HPDE6-E6E7 (cell line): ENCODE data around the gene CAMSAP3.
"Not testable (repeated sequence)": the region's sequence is repeated elsewhere in the genome, so short reads cannot be mapped to it uniquely, and the experiment has no call there.

Experiments used
- DNase-seq: peaks from one replicate; pipeline ENCODE4 v3.0.0; 2011; ENCODE audit warnings: missing footprints; ENCODE audit errors: extremely low spot score

The CAMSAP3 gene

DNA sequence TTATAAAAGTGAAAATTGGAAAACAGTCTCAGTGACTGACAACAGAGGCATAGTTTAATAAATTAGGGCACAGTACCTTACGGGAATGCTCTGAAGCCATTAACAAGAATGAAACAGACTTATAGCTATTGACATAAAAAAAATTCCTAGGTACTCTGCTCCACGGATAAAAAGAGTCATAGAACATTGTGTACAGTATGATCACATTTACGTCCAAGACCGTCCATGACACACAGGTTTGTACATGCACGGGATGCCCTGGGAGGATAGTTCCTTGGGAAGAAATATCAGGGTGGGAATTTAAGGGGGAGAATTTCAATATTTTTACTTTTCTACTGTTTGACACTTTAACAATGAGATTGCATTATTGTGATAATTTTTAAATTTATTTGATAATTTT, 24.9 kb upstream of the CAMSAP3 start:
- no peak for DNase-seq

DNA sequence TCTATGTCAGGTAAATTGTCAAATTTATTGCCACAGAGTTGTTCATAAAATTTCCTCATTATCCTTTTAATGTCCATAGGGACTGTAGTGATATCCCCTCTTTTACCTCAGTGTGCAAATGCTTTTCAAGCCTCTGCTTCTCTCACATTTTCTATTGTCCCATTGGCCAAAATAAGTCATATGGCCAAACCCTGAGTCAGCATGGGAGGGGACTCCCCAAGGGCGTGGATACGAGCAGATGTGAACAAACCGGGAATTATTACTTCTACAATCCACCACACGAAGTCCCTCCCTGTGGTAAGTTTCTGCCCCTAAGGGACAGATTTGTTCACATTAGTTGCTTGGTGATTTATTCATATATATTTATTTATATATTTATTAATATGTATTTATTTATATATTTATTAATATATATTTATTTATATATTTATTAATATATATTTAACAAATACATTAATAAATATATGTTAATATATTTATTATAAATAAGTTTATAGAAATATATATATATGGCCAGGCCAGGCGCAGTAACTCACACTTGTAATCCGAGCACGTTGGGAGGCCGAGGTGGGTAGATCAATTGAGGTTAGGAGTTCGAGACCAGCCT, 20.1 kb upstream of the CAMSAP3 start:
- DNase-seq: no peak

DNA sequence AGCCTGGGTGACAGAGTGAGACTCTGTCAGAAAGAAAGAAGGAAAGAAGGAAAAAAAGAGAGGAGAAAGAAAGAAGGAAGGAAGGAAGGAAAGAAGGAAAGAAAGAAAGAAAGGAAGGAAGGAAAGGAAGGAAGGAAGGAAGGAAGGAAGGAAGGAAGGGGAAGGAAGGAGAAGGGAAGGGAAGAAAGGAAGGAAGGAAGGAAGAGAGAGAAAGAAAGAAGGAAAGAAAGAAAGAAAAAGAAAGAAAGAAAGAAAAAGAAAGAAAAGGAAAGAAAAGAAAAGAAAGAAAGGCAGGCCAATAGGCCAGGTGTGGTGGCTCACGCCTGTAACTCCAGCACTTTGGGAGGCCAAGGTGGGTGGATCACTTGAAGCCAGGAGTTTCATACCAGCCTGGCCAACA, 18.2 kb upstream of the CAMSAP3 start:
- DNase-seq: not testable (repeated sequence)

DNA sequence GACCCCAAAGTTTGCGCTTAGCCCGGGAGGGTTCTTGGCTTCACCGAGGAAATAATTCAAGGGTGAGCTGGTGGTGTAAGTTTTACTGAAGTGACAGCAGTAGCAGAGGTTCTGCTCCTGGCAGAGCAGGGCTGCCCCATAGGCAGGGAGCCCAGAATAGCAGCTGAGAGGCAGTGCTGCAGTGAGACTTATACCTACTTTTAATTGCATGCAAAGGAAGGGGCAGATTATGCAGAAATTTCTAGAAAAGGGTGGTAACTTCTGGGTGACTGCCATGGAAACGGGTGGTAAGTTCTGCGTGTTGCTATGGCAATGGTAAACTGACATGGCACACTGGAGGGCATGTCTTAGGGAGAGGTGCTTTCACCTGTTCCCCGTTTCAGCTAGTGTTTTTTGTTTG, 17.5 kb upstream of the CAMSAP3 start:
- no peak for DNase-seq

DNA sequence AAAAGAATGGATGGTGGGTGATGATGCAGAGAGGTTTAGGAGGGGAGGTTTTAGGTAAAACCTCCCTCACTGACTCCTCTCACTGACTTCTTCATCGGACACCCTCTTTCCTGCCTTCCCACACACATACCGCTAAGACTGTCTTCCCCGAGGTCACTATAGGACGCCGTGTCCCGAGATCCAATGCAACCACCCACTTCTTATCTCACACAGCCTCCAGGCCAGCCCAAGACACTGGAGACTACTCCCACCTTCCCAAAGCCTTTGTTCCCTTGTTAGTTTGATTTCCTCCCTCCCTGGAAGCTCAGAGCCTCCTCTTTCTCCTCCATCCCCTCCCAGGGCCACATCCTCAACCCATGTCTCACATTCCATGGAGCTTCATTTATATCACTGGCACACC, 16.5 kb upstream of the CAMSAP3 start:
- no peak for DNase-seq

DNA sequence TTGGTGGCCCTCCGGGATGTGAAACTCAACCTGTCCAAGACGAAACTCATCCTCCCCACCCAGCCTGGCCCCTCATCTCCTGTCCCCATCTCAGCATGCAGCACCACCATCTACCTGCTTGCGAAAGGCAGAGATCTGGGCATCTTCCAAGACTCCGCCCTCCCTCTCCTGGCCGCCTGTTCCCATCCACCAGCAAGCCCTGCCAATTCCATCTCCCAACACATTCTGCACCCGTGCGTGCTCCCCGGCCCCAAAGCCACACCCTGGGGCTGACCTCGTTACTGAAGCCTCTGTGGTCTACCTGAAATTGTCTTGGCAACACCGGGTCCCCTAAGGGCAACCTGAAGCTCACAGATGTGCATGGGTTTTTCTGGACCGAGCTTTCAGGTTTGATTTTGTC, 13.2 kb upstream of the CAMSAP3 start:
- no peak for DNase-seq

DNA sequence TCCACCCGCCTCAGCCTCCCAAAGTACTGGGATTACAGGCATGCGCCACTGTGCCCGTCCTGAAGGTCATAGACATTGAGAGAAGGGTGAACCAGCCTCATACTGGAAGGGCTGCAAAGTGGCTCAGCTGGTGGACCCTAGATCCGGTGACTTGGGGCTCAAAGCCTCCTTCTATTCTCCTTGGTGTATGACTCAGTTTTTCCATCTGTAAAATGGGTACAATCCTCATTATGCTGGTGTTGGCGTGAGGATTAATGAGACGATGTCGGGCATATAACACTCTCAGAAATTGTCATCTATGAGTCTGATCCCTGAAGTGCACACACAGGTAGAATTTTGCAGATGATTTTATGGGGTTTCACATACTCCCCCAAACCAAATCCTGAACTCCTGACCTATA, 5.8 kb upstream of the CAMSAP3 start:
- DNase-seq: no peak

DNA sequence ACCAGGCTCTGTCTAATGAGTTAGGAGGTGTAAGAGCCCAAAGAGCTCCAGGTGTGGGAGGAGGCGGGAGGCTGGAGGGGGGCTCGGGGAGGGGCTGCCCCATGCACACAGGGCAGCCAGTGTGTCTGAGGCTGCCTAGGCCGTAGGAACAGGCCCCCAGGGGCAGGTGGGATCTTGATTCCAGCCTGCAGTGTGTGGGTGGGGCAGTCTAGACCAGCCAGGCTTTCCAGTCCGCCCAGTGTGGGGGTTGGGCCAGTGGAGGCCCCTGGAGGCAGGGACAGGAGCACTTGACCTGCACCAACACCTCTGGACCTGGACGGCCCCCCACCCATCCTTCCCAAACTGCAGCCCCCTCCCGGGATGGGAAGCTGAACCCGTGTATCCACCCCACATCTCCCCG, 5.4 kb upstream of the CAMSAP3 start:
- DNase-seq: no peak

DNA sequence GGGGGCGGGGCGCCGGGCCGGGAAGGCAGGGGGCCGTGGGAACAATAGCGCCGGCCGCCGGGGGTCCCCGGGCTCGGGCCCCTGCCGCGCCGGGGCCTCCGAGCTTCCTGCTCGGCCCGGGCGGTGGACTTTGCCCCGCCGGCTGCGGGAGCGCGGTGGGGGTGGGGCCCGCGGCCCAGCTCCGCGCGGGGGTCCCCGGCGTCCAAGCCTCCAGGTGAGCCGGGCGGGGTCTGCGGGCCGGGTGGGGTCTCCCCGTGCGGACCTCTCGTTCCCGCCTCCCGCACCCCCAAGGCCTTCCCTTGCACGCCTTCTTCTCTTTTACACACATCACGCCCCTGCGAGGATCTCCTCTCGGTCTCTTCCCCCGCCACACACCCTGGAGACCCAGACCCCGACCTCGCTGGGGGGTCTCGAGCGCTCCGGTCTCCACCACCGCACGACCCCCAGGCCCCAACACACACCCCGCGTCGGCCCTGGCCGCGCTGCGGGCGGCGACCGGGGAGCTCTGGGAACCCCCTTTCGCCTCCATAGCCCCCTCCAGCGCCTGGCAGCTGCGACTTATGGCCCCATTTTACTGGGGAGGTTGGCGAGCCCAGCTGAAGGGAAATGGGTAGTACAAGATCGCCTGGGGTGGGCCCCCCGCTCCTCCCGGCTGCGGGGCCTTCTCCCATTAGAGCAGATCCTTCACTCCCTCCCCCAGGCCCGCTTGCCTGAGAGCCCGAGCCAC, 711 bp downstream of the CAMSAP3 start:
- no peak for DNase-seq

DNA sequence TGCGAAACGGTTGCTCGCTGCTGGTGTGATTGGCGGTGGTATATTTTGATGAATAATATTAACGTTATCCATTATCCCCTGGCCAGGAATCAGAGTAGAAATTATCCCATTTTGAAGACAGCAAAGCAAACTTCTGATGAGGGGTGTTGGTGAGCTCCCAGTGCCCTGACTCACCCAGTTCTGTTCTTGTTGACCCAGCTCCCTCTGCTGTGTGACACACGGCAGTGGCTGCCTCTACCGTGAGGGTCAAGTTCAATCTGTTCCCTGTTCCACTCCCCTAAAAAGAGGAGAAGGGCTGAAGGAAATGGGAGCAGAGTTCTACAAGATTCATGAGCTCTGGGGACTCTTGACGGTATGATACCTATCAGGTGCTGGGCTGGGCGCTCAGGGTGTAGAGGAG, 2.0 kb downstream of the CAMSAP3 start:
- no peak for DNase-seq

DNA sequence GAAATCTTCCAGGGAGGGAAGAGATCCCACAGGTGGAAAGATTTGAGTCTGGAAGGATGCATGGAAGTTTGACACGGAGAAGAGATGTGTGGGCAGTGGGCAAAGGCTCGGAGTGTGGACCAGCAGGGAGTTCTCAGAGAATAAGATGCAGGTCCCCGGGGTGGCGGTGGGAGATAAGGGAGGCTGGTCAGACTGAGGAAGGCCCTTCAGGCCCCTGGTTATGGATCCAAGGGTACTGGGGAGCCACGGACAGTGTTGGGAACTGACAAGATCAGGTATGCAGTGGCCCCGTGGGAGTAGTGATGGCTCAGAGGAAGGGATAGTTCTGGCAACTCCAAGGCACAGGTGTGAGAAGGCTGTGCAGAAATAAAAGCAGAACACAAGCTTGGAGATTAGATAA, 2.5 kb downstream of the CAMSAP3 start:
- no peak for DNase-seq

DNA sequence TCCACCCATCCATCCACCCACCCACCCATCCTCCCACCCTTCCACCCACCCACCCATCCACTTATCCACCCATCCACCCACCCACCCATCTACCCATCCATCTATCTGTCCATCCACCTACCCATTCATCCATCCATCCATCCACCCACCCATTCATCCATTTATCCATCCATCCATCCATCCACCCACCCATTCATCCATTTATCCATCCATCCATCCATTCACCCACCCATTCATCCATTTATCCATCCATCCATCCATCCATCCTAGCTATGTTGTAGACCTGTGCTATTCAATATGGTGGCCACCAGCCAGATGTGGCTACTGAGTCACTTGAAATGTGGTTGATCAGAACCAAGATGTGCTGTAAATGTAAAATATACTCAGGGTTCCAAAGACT, 5.1 kb downstream of the CAMSAP3 start:
- no peak for DNase-seq

DNA sequence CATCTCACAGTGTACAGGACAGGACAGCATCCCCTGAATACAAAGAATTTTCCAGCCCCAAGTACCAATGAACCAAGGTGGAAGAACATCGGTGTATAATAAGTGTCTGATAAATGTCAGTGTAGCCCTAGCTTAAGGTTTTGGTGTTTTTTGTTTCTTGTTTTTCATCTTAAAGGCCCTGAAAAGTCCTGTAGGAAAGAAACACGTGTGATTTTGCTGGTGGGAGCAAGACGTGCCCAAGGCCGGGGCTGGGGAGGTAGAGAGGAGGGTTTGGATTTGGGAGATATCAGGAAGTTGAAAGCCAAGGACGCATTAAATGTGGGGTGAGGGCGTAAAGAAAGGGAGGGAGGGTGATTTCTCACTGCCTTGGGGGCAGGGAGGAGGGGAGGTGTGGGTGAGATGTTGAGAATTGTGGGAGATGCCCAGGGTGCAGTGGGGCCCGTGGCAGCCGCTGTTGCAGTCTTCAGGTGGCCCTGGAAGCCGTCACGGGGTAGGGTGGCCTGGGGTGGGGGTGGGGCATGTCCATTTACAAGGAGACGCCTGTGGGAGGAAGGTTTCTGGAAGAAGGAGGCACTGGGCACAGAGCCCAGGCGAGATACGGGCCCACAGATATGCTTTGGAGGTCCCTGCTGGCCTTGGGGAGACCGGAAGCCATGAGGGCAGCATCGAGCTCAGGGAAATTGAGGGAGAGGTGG, 6.7 kb downstream of the CAMSAP3 start:
- no peak for DNase-seq

DNA sequence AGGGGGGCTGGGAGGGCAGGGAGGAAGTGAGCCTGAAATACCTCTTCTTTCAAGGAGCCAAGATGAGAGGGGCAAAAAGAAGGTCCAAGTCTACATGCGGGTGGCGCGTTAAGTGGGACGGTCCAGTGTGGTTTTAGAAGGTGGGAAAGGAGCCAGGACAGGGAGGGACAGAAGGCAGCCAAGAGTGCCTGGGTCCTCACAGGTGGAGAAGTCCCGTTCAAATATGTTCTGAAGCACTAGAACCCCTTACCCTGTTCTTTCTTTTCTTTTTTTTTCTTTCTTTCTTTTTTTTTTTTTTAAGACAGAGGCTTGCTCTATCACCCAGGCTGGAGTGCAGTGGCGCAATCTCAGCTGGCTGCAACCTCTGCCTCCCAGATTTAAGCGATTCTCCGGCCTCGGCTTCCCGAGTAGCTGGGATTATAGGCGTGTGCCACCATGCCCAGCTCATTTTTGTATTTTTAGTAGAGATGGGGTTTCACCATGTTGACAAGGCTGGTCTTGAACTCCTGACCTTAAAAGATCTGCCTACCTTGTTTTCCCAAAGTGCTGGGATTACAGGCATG, 7.4 kb downstream of the CAMSAP3 start:
- no peak for DNase-seq

DNA sequence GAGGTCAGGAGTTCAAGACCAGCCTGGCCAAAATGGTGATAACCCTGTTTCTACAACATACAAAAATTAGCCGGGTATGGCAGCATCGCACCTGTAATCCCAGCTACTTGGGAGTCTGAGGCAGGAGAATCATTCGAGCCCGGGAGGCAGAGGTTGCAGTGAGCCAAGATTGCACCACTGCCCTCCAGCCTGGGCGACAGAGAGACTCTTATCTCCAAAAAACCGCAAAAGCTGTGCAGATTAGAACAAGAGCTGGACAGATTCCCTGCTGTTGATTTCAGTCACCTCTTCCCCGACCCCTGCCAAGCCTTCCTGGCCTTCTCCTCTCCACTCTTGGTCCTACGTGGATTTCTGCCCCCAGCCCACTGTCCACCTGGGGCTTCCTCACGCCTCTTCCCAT, 8.3 kb downstream of the CAMSAP3 start:
- no peak for DNase-seq

DNA sequence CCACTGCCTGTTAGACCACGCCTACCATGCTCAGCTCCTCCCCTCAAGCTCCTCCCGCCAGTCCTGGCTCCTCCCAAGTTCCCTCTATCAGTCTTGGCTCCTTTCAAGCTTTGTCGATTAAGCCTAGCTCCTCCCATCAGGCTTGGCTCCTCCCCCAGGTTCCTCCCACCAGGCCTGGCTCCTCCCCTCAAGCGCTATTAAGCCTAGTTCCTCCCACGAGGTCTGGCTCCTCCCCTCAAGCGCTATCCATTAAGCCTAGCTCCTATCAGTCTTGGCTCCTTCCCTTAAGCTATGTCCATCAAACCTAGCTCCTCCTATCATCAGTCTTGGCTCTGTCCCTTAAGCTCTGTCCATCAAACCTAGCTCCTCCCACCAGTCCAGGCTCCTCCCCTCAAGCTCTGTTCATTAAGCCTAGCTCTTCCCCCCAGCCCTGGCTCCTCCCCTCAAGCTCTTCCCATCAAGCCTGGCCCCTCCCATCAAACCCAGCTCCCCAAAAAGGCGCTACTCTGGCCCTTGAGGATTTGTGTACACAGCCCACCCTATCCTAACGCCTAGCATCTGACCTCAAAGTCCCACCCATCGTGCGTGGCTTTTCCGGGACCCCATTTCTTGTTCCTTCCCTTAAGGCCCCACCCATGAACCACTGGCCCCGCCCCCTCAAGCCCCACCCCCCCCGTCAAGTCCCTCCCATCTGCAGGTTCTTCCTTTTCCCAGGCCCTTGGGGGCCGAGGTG, 10.0 kb downstream of the CAMSAP3 start:
- DNase-seq: no peak

DNA sequence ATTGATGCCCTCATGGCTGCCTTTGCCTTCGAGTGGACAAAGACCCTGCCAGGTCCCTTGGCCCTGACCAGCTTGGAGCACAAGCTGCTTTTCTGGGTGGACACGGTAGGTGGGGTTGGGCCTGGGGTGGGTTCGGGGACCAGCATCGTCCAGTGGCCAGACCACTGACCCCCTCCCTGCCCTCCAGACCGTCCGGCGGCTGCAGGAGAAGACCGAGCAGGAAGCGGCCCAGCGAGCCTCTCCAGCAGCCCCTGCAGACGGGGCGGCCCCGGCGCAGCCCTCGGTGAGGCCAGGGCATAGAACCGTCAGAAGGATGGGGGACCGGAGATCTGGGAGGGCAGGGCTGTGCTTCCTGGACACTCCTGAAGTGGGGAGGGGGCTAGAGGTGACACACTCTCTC, 10.6 kb downstream of the CAMSAP3 start:
- DNase-seq: no peak

DNA sequence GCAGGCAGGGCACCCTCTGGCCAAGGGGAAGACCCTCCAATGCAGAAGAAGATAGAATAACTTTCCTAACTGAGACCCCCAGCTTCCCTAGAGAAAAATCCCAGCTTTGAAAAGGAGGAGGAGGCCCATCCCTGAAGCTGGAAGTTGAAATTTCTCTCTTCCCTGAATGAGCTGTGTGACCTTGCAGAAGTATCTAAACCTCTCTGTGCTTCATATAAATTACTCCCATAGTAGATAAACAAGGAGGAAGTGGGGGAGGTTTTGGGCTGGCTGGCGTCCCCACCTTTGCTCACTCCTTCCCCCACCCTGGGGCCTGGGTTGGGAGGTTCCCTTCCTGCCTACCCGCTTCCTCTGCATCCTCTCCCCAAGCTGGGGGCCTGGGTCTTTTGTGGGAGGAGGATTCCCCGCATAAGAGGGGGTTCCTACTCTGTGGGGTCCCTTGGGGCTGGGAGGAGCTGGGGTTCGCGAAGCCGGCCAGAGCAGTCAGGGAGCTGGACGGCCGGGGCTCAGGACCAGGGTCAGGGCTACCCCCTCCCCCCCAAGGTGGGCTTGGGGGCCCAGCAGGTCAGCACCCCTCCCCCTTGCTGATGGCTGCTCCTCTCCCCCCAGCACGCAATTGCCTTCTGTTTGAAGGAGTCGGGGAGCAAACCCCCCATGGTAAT, 11.7 kb downstream of the CAMSAP3 start:
- DNase-seq: no peak

DNA sequence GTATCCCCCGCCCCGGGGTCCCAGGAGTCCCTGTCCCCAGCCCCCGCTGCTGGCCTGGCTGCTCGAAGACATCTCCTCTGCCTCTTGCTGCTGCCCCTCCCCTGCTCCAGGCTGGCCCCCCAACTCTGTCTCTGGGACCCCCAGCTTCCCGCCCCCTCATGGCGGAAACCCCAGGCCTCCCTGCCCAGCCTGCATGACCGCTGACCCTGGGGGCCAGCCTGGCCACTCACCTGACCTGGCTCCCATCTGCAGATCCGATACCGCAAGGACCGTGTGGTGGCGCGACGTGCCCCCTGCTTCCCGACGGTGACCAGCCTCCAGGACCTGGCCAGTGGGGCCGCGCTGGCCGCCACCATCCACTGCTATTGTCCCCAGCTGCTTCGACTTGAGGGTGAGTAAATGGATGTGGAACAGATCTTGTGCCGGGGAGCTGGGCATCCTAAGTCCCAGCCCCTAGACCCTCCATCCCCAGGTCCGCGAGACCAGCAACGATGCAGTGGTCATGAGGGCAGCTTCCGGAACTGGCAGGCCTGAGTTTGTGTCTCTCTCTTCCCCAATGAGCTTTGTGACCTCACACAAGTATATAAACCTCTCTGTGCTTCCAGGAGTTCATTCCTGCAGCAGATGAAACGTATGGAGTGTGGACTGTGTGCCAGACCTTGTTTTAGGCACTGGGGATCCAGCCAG, 12.4 kb downstream of the CAMSAP3 start:
- no peak for DNase-seq

DNA sequence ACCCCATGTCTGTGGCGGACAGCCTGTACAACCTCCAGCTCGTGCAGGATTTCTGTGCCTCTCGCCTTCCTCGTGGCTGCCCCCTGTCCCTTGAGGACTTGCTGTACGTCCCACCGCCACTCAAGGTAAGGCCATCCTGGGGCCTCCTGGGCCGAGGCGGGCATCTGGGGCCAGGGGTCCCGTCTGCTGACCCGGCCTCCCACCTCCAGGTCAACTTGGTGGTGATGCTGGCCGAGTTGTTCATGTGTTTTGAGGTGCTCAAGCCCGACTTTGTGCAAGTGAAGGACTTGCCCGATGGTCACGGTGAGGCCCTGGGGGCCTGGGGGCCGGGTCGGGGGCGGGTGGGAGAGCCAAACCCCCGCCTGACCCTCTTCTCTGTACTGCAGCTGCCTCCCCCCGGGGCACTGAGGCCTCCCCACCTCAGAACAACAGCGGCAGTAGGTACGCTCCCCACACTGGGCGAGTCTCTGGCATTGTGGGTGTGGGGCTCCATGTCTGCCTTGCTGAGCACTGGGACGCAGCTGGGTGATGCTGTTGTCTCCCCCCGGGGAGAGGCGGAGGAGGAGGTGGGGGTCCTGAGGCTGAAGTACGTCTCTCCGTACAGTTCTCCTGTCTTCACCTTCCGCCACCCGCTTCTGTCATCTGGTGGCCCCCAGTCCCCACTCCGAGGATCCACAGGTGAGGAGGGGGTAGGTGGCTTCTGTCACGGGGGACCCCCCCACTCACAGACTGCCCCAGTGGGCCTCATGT, 15.0 kb downstream of the CAMSAP3 start:
- DNase-seq: no peak
